Measurements from ENCODE around the gene RAP1A.

Gene RAP1A

DNA sequence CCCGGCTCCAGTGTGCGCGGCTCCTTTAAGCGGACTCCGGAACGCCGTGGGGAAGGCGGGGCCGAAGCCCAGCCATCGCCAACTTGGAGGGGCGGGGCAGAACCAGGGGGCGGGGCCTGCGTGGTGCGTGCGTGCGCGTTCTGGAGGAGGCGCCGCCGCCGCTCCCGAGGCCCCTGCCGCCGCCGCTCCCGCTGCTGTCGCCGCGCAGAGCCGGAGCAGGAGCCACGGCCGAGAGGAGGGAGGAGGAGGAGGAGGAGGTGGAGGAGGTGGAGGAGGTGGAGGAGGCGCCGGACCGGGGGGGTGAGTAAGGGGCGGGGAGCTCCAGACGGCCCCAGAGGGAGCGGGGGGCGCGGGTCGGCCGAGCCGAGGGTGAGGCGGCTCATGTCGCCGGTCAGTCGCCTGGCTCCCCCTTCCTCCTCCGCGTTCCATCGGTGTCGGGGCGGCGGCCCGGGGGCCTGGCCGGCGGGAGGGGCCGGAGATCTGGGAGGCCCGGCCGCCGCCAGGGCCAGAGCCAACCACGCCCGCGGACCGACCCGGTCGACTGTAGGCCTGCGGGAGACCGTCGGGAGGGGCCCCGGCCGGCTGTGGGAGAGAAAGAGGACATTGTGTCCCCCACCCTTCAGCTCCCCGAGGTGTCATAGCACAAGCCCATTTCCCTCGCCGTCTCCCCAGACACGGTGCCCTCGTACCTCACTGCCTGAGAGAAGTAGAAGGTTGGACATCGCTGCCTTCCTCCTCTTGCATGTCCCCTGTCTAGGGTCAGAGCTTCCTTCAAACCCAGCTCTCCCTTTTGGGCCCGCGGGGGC is at the start of gene RAP1A:
Gene RAP1A, plus strand, starts transcription at position 155 of the 806 bp plus-strand sequence. CDS start 71,572 bp downstream, outside the sequence.
- peak; percentile 96 for DNase-seq

DNA sequence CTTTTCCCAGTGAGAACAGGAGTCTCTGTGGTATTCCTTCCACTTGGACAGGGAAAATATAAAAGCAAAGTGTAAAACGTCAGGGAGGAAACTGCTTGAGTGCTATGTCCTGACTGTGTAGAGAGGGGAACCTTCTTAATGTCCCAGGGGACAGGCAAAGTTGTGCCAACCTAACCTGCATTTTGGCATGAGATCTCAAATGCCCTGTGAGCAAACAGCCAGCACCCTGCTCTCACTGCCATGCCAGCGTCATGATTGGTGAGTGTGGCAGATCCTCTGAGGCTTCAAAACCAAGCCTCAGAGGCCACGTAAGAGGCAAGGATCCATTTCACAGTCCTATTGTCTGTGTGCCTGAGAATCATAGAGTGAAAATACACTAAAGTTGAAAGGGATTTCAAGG is 49.7 kb upstream of the RAP1A start:
- DNase-seq = no peak

DNA sequence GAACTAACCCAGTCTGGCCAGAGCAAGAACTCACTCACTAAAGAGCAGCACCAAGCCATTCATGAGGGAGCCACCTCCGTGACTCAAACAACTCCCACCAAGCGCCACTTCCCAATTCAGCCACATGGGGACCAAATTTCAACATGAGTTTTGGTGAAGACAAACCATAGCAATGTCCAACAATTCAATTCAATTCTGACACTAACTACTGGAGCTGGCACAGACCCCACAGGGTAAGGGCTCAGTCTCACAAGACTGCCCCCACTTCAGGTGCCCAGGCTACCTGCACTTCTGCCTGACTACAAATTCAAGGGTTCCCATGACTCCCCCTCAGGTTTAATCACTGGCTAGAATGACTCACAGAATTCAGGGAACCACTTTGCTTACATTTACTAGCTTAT is 48.8 kb upstream of the RAP1A start:
- DNase-seq = no peak

DNA sequence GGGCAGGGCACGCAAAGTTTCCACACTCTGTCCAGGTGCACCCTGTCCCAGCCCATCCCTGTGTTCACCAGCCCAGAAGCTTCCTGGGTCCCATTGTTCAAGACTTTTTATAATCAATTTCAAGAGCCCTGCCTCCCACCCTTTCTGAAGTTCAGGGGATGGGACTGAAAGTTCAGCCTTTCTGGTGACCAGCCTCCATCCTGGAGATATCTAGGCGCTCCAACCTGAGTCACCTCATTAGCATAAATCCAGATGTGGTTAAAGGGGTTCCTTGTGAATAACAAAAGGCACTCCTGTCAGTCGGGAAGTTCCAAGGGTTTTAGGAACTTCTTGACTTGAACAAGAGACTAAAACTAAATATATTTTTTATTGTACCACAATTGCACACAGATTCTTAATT is 48.4 kb upstream of the RAP1A start:
- no peak for DNase-seq

DNA sequence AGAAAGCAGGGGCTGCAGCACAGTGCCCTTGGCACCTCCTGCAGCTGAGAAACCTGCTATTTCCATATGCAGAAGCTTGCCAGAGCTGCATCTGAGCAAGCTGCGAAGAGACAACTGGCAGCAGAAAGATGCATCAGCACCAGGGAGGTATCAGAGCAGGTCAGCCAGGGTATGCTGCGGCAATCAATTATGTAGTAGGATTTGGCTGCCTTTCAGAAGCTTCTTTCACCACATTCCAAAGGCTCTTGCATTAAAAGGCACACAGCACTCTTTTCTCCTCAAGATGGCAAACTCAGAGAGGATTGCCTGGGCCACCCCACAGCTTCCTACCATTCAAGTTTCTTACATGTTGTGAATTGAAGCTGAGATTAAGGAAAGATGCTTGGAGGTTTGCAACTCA is 47.6 kb upstream of the RAP1A start:
- peak; percentile 49 for DNase-seq

DNA sequence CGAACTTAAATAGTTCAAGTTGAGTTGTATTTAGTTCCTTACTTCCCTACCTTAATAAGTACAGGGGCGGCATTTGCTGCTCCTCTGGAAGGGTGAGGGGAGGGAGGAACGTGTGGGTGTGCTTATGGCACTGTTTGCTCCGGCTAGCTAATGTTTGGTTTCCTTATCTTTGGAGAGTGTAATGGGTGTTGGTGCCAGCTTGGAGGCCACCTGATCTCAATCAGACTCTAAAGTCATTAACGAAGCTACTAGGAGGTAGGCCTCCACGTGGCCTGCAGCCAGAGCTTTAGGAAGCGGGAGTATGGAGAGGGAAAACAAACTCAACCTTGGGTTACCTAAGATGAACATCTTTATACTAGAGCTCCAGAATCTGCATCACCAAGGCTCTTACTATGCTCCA is 43.0 kb upstream of the RAP1A start:
- DNase-seq = no peak

DNA sequence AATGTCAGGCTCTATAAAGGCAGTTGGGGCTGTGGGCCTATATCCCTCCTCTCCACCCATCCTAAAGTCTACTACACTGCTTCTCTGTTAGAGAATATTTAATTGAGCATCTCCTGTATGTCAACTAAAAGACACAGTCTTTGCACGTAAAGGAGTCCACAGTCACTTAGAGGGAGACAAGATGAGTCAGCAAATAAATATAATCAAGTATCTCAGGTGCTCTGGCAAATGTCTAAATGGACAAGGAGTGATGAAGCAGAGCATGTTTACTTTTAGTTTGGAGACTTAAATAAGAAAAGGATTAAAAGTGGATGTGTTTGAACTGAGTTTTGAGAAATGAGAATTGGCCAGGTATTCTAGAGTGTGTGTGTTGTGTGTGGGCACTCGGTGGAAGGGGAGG is 41.8 kb upstream of the RAP1A start:
- DNase-seq = no peak

DNA sequence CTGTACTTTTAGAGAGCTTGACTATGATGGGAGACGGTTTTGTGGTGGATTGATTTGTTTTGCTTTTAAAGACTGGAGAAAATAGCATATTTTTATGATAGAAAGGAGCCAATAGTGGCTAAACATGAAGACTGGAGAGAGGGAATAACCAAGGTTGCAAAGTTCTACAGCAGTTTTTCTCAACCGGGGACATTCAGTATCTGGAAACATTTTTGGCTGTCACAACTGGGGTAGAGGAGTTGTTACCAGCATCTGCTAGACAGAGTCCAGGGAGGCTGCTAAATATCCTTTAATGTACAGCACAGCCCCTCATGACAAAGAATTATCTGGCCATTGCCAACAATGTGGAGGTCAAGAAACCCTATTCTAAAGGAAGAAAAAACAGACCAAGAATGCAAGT is 38.4 kb upstream of the RAP1A start:
- no peak for DNase-seq

DNA sequence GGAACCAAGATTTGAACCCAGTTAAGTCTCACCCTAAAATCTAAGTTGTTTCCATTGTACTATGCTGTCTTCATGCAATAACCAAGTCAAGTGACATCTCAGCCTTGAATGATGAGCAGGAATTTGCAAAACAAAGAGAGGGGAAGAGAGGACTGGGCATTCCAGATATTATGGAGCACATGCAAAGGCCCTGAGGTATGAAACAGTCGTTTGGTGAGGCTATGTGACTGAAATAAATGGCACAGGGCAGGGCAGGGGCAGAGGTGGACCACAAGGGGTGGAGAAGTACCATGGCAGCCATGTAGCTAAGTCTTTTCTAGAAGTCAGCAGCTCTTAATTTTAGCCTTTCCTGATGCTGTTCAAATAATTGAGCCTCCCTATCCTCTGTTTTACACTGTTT is 37.6 kb upstream of the RAP1A start:
- no peak for DNase-seq

DNA sequence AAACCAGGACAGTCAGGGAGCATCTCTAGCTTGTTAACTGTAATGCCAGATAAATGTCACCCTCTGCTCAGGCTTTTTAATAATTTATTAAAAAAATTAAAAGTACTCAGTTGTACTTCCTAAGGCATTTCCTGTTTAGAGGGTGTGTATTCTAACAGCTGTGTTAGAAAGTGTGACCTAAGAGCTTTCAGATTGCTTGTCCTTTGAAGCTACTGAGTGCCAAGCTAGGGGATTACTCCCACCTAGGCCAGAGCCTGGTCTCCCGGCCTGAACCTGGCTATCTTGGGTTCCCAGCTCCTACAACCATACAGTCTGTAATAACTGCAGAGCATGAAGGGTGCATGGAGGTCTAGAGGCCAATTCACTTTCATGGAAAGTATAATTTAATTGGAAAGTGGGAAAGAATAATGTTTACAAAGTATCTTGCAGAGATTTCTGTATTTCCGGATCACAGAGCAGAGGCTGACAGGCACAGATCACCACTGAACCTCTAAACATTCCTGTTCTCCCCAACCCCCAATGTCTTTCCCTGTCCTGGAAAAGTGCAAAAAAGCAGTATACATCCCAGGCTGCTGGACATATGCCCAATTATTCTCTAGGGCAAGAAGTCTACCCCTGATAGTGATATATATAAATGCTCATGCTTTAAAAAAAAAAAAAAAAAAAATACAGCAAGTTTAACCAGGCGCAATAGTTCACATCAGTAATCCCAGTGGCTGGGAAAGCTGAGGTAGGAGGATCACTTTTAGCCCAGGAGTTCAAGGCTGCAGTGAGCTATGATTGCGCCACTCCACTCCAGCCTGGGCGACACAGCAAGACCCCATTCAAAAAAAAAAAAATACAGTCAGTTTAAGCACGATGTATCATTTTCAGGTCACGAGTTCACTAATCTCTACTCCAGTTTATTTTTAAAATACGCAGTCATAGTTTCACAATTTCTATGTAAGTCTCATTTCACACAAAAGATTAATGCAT is 36.7 kb upstream of the RAP1A start:
- DNase-seq = no peak

DNA sequence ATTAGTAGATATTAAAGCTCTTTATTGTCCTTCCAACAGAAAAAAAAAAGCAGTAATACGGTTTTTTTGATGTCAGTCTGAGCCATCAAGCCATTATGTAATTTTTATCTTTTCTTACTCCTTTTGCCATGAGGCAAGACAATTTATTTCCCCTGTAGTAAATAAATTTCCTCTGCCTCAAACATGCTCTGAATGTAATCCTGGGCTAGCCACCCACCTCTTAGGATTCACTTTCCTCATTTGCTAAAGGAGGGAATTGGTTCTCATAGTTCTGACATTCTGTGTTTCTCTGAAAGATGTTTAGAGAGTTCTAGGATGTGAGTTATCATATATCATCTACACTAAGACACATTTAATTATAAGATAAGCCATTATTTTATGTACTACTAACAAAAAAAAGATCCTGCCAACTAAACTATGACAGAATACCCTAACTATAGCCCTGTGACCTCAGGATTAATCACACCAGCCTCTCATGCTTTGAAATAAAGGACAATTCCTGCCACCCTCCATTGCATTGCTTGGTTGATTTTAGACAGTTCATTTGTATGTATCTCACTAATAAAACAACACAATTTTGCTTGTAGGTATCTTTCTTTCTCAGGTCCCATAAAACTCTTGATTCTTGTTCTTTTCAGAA is 34.0 kb upstream of the RAP1A start:
- no peak for DNase-seq

DNA sequence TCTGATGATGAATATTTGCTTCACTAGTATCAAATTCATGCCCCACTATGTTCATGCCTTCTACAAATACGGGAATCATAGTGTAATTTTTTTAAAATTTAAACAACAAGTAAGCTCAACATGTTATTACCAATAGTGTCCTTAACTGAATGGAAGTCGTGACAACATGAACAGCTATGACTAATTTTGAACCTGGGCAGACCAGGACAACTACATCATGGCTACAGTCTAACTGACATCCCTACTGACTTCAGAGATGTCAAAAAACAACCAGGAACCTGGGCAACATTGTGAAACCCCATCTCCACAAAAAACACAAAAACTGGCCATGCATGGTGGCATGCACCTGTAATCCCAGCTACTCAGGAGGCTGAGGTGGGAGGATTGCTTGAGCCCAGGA is 33.5 kb upstream of the RAP1A start:
- no peak for DNase-seq

DNA sequence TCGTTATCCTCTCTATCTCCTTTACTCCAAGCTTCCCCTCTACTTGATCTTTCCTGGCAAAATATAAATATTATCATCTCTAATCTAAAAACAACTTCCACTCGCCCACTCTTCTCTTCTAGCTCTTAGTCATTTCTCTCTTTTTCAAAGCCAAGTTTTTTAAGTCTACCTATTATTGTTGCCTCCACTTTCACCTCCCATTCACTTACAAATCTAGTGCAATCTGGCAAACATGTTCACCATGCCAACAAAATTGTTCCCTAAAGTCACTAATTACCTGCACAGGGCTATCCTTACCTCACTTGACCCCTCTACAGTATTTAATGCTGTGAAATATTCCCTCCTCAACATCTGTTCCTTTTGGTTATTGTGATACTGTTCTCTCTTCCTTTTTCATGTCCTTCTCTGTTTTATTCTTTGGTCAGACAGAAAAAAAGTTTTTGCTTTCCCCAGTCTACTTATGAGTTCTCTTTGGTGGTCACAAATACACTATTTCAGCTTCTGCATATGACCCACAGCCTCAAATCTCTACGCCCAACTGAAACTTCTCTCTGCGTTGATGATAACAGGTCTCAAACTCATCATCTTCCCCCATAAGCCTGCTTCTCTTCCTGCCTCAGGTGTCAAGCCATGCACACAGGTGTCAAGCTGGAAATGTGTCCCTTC is 31.9 kb upstream of the RAP1A start:
- no peak for DNase-seq

DNA sequence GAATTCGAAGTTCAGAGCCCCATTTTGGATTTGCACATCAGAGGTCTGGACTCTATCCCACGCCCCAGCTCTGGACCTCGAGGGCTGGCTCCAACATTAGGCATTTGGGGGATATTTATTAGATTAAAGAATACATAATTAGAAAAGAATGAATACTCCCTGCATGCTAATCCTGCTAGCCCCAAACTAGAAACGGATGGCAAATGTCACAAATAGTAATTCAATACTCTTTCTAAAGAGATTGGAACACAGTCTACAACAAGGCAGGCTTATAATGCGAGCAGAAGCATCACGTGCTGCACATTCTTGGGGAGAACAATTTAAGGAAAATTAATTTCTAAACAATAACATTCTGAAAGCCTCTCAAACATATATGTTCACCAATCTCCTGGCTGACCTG is 27.7 kb upstream of the RAP1A start:
- no peak for DNase-seq

DNA sequence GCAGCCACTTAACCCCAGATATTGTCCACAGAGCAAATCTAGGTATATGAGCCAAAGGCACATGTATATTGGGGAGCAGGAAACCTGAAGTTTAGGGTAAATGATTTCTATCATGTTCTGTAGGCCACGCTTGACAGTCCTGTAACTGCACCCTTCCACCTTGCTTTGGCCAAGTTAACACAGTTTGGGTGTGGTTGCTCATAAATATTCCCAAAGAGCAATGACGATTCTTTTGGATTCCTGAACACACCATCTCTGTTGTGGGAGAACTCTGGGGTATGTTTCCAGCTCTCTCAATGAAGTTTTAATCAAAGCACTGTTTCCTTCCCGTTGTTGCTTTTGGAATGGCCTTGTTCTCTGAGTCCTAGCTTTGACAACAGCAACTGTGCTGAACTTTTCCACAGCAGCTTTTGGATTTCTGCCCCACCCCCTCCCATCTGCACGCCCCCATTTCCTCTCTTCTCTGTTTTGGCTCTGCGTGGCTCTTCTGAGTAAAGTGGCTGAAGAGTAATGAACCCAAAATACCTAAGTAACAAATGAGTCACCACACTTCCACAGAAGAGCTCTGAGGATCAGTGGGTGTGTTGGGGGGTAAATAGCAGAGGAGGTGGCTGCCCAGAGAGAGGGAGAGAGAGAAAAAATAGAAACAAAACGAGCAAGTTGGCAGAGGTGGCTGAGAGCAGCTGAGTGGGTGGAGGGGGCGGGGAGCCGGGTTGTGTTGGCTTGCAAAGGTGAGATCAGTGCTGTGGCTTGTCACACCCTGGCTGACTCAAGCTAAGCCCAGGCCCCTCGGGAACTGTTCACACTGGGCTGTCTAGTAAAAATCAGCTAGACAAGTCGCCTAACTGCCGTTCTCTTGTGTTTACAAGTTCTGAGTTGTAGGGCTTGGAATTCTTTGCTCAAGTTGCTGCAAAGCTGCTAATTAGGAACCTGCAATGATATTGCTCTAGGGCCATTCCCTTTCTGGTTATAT is 26.9 kb upstream of the RAP1A start:
- DNase-seq = peak; percentile 87

DNA sequence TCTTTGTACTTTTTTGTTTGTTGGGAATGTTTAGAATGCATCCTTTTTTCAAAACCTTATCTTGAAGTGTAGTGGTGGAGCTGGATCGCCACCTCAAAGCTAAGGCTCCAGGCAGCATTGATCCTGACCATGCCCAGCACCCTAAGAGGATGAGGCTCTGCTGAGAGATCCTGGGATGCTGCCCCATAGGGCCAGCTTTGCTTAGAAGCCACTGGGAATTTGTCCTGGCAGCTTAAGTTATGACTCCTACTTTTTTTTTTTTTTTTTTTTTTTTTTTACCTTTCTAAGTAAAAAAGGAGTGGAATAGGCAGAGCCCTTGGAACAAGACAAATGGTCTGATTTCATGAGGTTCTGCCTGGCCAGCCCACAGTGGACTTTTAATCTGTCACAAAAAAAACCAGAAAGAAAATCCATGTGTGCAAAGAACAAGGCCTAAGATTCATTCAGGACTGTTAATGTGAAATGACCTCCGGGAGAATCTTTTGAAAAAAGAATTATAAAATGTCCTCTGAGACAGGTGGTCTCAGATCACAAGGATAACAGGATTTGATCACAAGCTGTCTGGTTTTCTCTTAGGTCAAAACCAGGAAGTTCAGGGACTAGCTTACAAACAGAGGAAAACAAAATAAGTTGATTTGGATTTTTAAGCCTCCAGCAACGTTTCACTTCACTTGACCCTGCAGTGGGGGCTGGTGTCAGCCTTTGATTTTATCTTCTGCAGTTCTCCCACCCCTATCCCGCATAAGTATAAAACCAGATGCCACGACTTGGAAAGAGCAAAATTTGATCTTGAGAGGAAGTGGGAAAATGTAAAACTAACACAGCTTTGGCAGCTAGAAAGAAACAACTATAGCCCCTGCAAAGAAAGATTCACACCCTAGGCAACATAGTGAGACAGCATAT is 25.9 kb upstream of the RAP1A start:
- DNase-seq = no peak

DNA sequence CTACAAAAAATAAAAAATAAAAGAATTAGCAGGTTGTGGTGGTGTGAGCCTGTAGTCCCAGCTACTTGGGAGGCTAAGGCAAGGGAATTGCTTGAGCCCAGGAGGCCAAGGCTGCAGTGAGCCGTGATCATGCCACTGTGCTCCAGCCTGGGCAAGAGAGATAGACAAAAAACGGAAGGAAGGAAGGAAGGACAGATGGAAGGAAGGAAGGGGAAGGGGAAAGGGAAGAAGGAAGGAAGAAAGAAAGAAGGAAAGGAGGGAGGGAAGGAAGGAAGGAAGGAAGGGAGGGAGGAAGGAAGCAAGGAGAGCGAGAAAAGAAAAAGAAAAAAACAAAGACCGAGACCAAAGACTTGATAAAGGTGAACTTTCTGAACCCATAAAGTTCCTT is 25.3 kb upstream of the RAP1A start:
- DNase-seq = no peak

DNA sequence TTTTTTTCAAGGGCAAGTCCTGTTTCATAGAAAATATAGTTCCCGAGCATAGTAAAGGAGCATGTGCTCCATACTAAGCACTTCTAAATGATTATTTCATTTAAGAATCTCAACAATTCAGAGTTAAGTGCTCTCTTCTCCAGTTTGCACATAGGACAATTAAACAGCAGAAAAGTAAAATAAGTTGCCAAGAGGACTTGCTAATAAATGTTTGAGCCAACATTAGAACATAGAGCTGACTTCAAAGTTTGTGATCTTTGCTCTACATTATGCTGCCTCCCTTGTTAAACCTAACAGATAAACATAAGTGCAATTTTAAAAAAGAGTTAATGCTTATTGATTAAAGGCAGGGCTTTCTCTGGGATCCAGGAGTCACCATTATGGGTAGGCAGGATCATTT is 23.8 kb upstream of the RAP1A start:
- no peak for DNase-seq

DNA sequence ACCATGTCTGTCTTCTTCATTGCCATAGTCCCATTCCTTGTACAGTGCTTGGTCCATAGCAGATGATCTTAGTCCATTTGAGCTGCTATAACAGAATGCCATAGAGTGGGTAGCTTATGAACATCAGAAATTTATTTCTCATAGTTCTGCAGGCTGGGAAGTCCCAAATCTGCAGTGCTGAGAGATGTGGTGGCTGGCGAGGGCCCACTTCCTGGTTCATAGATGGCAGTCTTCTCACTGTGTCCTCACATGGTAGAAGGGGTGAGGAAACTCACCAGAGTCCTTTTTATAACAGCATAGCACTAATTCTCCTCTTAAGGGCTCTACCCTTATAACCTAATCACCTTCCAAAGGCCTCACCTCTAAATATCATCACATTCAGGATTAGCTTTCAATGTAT is 23.1 kb upstream of the RAP1A start:
- no peak for DNase-seq

DNA sequence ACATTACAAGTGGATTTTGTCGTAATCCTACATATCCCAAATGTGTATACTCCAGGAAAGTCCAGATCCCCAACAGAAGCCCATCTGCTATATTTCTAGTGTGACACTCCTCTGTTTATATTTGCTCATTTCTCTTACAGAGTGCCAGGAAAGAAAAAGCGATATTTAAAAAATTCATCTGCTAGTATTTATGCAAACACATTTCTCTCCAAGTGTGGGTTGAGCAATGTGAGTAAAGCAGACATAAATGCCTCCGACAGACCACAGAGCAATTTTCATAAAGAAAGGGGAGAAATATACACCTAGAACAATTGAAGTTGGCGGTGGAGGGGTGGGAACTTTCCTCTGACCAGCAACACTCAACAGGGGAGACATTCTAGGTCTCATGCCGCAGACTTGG is 22.2 kb upstream of the RAP1A start:
- no peak for DNase-seq

DNA sequence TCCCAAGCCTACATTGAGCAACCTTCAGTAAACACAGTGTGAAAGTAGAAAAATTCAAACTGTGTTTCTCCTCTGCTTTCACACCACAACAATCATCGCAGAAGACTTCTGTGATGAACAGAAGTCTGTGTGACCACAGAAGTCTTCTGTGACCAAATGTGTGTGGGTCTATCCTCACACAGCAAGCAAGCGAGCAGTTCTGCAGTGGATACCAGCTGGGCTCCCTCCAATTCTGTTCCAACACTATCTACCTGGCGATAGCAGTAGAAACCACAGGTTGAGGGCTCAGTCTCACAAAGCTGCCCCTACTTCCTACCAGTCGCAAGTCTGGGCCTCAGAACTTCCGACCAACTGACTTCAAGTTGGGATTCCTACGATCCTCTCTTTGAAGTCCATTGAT is 21.0 kb upstream of the RAP1A start:
- no peak for DNase-seq

Measured in right hindlimb (tissue), 1 donor.